Naive thymus-derived CD4-positive, alpha-beta T cell (primary cell): ENCODE measurements around the gene IGFL3. TPM values are rescaled to one million over a fixed set of nuclear protein-coding genes. Genes with fewer than 3 reads are reported as not detected.

Experiments
- ATAC-seq: fragments of 150-1000 bp; cut with Tn5 transposase; 2 replicates; pipeline ENCODE4 v1.10.0; 2021; ENCODE audit warnings: mild to moderate bottlenecking, moderate library complexity
- CTCF ChIA-PET: fragments of 350-600 bp; sonication (Branson Sonifier 250); formaldehyde crosslinking; loops from one replicate; lab custom pipeline; 2021; ENCODE audit warnings: antibody characterized with exemption; lab: Charles Lee
- POLR2A ChIA-PET: fragments of 350-600 bp; sonication (Branson Sonifier 250); formaldehyde crosslinking; loops from one replicate; lab custom pipeline; 2021; ENCODE audit warnings: antibody characterized with exemption, inconsistent platforms; lab: Charles Lee
- DNase-seq, 9 donors: peaks; one replicate each; pipeline versions ENCODE4 v3.0.0 to v3.0.0-alpha.2; 2020 to 2022; ENCODE audit warnings: mixed read lengths in 1 of 9
- H3K27ac ChIP-seq: one replicate; pipeline ENCODE4 v1.7.0; 2013; ENCODE audit warnings: mild to moderate bottlenecking, low read depth, low read length, moderate library complexity
- H3K27me3 ChIP-seq, 2 donors: one replicate each; pipeline ENCODE4 v1.7.0; 2013; ENCODE audit warnings: low read length in 2 of 2, mild to moderate bottlenecking in 2 of 2, moderate library complexity in 2 of 2; ENCODE audit not compliant: control insufficient read depth in 2 of 2, insufficient read depth in 2 of 2
- H3K36me3 ChIP-seq, 3 experiments: 1 replicate in 2 of 3; 2 replicates in 1 of 3; pipeline ENCODE4 v1.7.0; 2013; ENCODE audit warnings: low read length in 3 of 3, mild to moderate bottlenecking in 3 of 3, moderate library complexity in 1 of 3; ENCODE audit not compliant: insufficient read depth in 3 of 3, control insufficient read depth in 2 of 3
- H3K4me1 ChIP-seq, 2 donors: one replicate each; pipeline ENCODE4 v1.7.0; 2013; ENCODE audit warnings: low read length in 2 of 2, mild to moderate bottlenecking in 2 of 2, moderate library complexity in 1 of 2; ENCODE audit not compliant: control insufficient read depth in 2 of 2, insufficient read depth in 2 of 2
- H3K4me3 ChIP-seq: 2 replicates; pipeline ENCODE4 v1.7.0; 2013; ENCODE audit warnings: mild to moderate bottlenecking, low read length
- H3K9me3 ChIP-seq, 3 experiments: 1 replicate in 2 of 3; 2 replicates in 1 of 3; pipeline ENCODE4 v1.7.0; 2013; ENCODE audit warnings: low read length in 3 of 3; ENCODE audit not compliant: control insufficient read depth in 2 of 3
- H3K27ac Mint-ChIP-seq, 9 donors: one replicate each; pipeline ENCODE4 v1.8.0; 2020 to 2022; ENCODE audit warnings: mixed read lengths in 9 of 9, mild to moderate bottlenecking in 8 of 9, moderate library complexity in 5 of 9, inconsistent platforms in 2 of 9
- H3K27me3 Mint-ChIP-seq, 5 donors: one replicate each; pipeline ENCODE4 v1.8.0; 2021 to 2022; ENCODE audit warnings: mixed read lengths in 5 of 5, mild to moderate bottlenecking in 1 of 5
- H3K36me3 Mint-ChIP-seq, 5 donors: one replicate each; pipeline ENCODE4 v1.8.0; 2020 to 2022; ENCODE audit warnings: mixed read lengths in 5 of 5, mild to moderate bottlenecking in 3 of 5, inconsistent platforms in 1 of 5
- H3K4me1 Mint-ChIP-seq, 7 donors: one replicate each; pipeline ENCODE4 v1.8.0; 2020 to 2022; ENCODE audit warnings: mixed read lengths in 7 of 7, mild to moderate bottlenecking in 3 of 7, inconsistent platforms in 1 of 7
- H3K4me3 Mint-ChIP-seq, 10 donors: one replicate each; pipeline ENCODE4 v1.8.0; 2020 to 2022; ENCODE audit warnings: mild to moderate bottlenecking in 10 of 10, mixed read lengths in 10 of 10, moderate library complexity in 6 of 10, inconsistent platforms in 2 of 10
- H3K9me3 Mint-ChIP-seq, 11 donors: one replicate each; pipeline ENCODE4 v1.8.0; 2020 to 2022; ENCODE audit warnings: mixed read lengths in 11 of 11, mild to moderate bottlenecking in 4 of 11, inconsistent platforms in 1 of 11, moderate library complexity in 1 of 11
- intact Hi-C, 2 donors: fragments of 100-400 bp; cut with micrococcal nuclease; formaldehyde crosslinking; loops; one replicate each; pipeline ENCODE4 v1.15.1; 2023
- polyA plus RNA-seq, 2 donors: library from polyadenylated mRNA; unstranded; fragments of 300-500 nt; fragmentation: Illumina TruSeq; gene quantifications; one replicate each; pipeline ENCODE4 v1.2.3, GENCODE V29; 2021
- total RNA-seq, 6 experiments: library from RNA in 5 of 6; stranded (reverse) in 5 of 6; gene quantifications; 1 replicate in 5 of 6; 2 replicates in 1 of 6; pipeline ENCODE4 v1.2.3 and lab custom pipeline; 2021 to 2026

The IGFL3 gene
- total and polyA plus RNA-seq, 7 experiments from 2014 or later = not detected

DNA sequence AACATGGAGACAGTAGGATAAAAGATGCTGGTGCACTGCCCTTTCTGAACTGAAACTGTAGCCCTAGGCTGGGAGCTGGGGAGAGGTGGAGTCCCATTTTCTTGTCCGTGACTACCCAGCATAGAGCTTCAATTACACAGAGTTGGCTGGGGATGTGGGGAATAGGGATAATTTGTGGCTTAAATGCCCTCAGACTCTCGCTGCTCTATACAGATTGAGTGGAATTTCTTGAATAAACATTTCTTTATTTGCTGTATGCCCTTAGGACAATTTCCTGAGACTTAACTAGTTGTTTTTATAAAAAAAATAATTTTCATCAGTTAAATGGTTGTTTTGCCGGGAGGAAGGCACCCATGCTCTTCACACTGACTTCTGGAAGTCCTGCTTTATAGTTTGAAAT lies 30.7 kb upstream of the IGFL3 start:
- Histone ChIP-seq H3K4me3 (no peak overlapping the region), H3K36me3 (no peaks in the 10 kb centered on the region), H3K27me3 (no peaks in the 10 kb centered on the region), H3K4me1 (no peaks in the 10 kb centered on the region), H3K27ac (no peak overlapping the region), H3K9me3 (no peaks in the 10 kb centered on the region)
- Mint-ChIP-seq H3K9me3 (peaks cover 0 to 6% (median 0%) of the 10 kb centered on the region in 11 donors), H3K27ac (no peak overlapping the region), H3K4me3 (no peak overlapping the region), H3K4me1 (peaks cover 0 to under 1% (median 0%) of the 10 kb centered on the region in 7 donors), H3K27me3 (peaks cover 46 to 71% (median 62%) of the 10 kb centered on the region in 5 donors), H3K36me3 (no peaks in the 10 kb centered on the region)
- intact Hi-C loops = no loop called here
- ATAC-seq = no peak
- CTCF ChIA-PET = no interaction called here
- POLR2A ChIA-PET = no interaction called here
- DNase-seq = no peak

DNA sequence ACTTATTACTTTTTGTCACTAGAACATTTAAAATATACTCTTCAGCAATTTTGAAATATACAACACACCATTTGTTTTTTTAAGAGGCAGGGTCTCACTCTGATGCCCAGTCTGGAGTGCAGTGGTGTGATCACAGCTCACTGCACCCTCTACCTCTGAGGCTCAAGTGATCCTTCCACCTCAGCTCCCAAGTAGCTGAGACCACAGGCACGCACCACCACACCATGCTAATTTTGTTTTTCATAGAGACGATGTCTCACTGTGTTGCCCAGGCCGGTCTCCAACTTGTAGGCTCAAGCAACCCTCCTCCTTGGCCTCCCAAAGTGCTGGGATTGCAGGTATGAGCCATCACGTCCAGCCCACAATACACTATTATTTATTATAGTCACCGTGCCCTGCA lies 26.1 kb upstream of the IGFL3 start:
- ATAC-seq (no peak), DNase-seq (no peak)
- no peaks in the 10 kb centered on the region for H3K4me1 ChIP-seq
- Mint-ChIP-seq H3K4me1 (peaks cover 0 to 4% (median 0%) of the 10 kb centered on the region in 7 donors), H3K27me3 (peaks cover 41 to 72% (median 60%) of the 10 kb centered on the region in 5 donors), H3K9me3 (peaks cover 0 to 2% (median 0%) of the 10 kb centered on the region in 11 donors), H3K4me3 (no peak overlapping the region), H3K27ac (no peak overlapping the region), H3K36me3 (no peaks in the 10 kb centered on the region)
- H3K9me3 ChIP-seq = no peaks in the 10 kb centered on the region
- ChIA-PET POLR2A (no interaction called here), CTCF (no interaction called here)
- no peak overlapping the region for H3K27ac ChIP-seq
- no peak overlapping the region for H3K4me3 ChIP-seq
- no peaks in the 10 kb centered on the region for H3K27me3 ChIP-seq
- intact Hi-C loops = no loop called here
- H3K36me3 ChIP-seq = no peaks in the 10 kb centered on the region

DNA sequence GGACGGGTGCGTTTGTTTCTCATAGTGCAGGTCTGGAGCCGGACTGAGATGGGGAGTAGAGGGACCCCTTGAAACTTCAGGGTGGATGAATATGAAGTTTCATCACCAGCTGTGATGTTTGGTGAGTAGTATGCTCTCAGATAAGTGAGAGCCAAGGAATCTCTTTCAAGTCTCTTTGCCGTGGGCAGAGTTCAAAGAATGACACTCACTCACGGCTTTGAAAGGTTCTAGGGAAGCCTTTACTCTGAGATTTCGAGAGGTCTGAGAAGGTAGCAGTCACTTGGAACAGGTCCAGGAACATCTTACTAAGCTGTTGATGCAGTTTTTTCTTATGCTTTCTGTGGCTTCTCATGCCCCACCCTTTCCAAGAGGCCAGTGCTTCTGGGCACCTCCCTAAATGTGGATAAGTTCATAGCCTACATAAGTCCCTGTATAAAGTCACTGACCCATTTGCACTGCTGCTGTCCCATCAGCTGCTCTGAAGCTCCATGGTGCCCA lies 23.4 kb upstream of the IGFL3 start, which contains the start of gene IGFL2:
IGFL2 (plus strand) TSS at position 448 of the 498 bp plus-strand sequence; CDS start at position 489, 41 bp downstream.
- ATAC-seq (no peak), DNase-seq (no peak)
- Histone ChIP-seq H3K27ac (no peak within 1 kb of the TSS), H3K27me3 (no peaks in the 10 kb centered on the region), H3K36me3 (no peaks in the 10 kb centered on the region), H3K9me3 (no peaks in the 10 kb centered on the region), H3K4me1 (no peaks in the 10 kb centered on the region), H3K4me3 (no peak within 1 kb of the TSS)
- Mint-ChIP-seq H3K4me3 (no peak within 1 kb of the TSS), H3K9me3 (peaks cover 0 to 5% (median 0%) of the 10 kb centered on the region in 11 donors), H3K4me1 (peaks cover 0 to 4% (median 0%) of the 10 kb centered on the region in 7 donors), H3K27me3 (peaks cover 42 to 58% (median 52%) of the 10 kb centered on the region in 5 donors), H3K27ac (no peak within 1 kb of the TSS), H3K36me3 (no peaks in the 10 kb centered on the region)
- intact Hi-C loops = no loop called here
- ChIA-PET CTCF (no interaction called here), POLR2A (no interaction called here)

DNA sequence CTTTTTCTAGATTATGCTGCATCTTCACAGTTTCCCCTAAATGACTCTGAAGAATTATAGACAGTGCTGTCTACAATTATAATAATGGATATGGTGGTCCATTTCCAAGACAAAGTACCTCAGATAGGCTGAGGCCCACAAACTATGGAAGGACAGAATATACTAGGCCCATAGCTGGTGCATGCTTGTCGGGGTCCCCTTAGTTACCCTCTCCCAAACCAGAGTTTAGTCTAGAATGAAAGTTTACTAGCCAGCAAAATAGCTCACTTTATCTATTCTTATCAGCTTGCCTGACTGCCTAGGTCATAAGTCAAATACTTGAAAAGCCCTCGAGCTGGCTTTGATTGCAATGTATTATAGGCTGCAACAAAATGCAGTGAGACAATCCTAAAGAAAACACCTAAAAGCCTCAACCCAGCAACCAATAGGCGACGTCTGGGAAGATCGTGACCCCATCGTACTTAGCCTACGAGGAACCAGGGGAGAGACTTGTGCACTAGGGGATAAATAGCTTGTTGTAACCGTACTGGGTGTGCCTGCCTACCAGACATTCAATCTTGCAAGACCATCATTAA lies 22.8 kb upstream of the IGFL3 start:
- H3K9me3 Mint-ChIP-seq = peaks cover 0 to 5% (median 0%) of the 10 kb centered on the region in 11 donors
- POLR2A ChIA-PET = no interaction called here
- no peak overlapping the region for H3K27ac ChIP-seq

DNA sequence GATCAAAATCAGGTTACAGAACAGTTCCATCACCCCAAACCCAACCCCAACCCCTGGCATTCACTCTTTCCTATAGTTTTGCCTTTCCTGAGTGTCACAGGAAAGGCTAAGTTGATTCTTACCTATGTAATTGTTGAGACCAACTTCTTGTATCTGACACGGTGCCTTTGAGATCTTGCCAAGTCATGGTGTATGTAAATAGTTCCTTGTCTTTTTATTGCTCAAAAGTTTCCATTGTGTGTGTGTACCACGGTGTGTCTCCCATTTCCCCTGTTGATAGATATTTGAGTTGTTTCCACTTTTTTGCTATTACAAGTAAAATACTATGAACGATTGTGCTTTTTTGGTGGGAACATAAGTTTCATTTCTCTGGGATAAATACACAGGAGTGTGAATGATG lies 20.3 kb upstream of the IGFL3 start:
- H3K27me3 Mint-ChIP-seq = peaks cover 21 to 44% (median 34%) of the 10 kb centered on the region in 5 donors
- intact Hi-C loops = no loop called here
- peaks cover 0 to 5% (median 0%) of the 10 kb centered on the region in 11 donors for H3K9me3 Mint-ChIP-seq

More for the DNA sequence above, 22.8 kb upstream of the IGFL3 start:
- DNase-seq (no peak), ATAC-seq (no peak)
- no peak overlapping the region for H3K4me3 ChIP-seq
- no peak overlapping the region for H3K27ac Mint-ChIP-seq
- no peak overlapping the region for H3K4me3 Mint-ChIP-seq
- CTCF ChIA-PET = no interaction called here
- H3K27me3 Mint-ChIP-seq = peaks cover 39 to 52% (median 48%) of the 10 kb centered on the region in 5 donors
- no peaks in the 10 kb centered on the region for H3K36me3 Mint-ChIP-seq
- H3K27me3 ChIP-seq = no peaks in the 10 kb centered on the region
- intact Hi-C loops = no loop called here
- H3K4me1 ChIP-seq = no peaks in the 10 kb centered on the region
- no peaks in the 10 kb centered on the region for H3K9me3 ChIP-seq
- no peaks in the 10 kb centered on the region for H3K36me3 ChIP-seq
- H3K4me1 Mint-ChIP-seq = peaks cover 0 to 4% (median 0%) of the 10 kb centered on the region in 7 donors

DNA sequence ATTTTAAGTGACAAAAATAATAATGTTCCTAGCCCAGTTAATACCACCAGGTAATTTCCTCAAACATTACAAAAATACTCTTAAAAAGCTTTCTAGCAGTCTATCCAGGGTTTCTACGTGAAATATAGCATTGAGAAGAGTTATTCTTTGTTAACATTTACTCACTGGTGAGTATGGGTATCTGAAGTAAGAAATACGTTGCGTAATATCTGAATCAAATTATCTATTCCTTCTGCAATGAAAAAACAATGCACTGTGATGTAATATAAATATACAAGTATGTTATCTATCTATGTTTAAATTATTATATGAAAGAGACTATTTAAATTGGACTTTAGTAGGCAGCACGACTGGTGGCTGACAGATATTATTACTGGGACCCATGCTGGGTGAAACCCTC lies 17.8 kb upstream of the IGFL3 start:
- Mint-ChIP-seq H3K36me3 (no peaks in the 10 kb centered on the region), H3K27me3 (peaks cover 21 to 37% (median 26%) of the 10 kb centered on the region in 5 donors), H3K4me1 (no peaks in the 10 kb centered on the region), H3K27ac (no peak overlapping the region), H3K9me3 (peaks cover 0 to 5% (median 0%) of the 10 kb centered on the region in 11 donors), H3K4me3 (no peak overlapping the region)
- H3K36me3 ChIP-seq = no peaks in the 10 kb centered on the region
- POLR2A ChIA-PET = no interaction called here
- intact Hi-C loops = no loop called here
- H3K4me1 ChIP-seq = no peaks in the 10 kb centered on the region
- CTCF ChIA-PET = no interaction called here
- no peaks in the 10 kb centered on the region for H3K27me3 ChIP-seq
- no peak overlapping the region for H3K27ac ChIP-seq
- no peak for DNase-seq
- no peak overlapping the region for H3K4me3 ChIP-seq
- H3K9me3 ChIP-seq = no peaks in the 10 kb centered on the region
- no peak for ATAC-seq

More for the DNA sequence above, 20.3 kb upstream of the IGFL3 start:
- Mint-ChIP-seq H3K4me3 (no peak overlapping the region), H3K27ac (no peak overlapping the region), H3K4me1 (peaks cover 0 to 4% (median 0%) of the 10 kb centered on the region in 7 donors), H3K36me3 (no peaks in the 10 kb centered on the region)
- Histone ChIP-seq H3K36me3 (no peaks in the 10 kb centered on the region), H3K27me3 (no peaks in the 10 kb centered on the region), H3K27ac (no peak overlapping the region), H3K9me3 (no peaks in the 10 kb centered on the region), H3K4me3 (no peak overlapping the region), H3K4me1 (no peaks in the 10 kb centered on the region)
- no peak for DNase-seq
- POLR2A ChIA-PET = no interaction called here
- no peak for ATAC-seq
- CTCF ChIA-PET = no interaction called here

DNA sequence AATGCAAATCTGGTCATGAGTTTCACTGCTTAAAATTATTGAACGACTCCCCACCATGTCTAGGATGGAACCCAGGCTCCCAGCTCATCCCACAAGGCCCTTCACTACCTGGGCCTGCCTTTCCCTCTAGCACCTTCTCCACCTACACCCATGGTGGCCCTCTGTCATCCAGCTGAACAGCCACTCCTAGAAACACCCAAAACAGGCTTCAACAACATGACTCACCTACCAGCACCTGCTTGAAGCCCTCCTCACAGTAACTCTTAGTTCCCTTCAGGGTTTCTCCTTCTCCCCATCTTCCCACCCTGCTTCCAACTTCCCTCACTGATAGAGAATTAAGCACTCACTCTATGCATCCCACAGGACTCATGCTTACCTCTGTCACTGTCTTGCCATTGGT lies 16.9 kb upstream of the IGFL3 start:
- no peaks in the 10 kb centered on the region for H3K36me3 Mint-ChIP-seq
- no peaks in the 10 kb centered on the region for H3K27me3 ChIP-seq
- no peak overlapping the region for H3K27ac Mint-ChIP-seq
- ChIA-PET POLR2A (no interaction called here), CTCF (no interaction called here)
- no peaks in the 10 kb centered on the region for H3K4me1 ChIP-seq
- no peak overlapping the region for H3K4me3 Mint-ChIP-seq
- peaks cover 21 to 35% (median 22%) of the 10 kb centered on the region in 5 donors for H3K27me3 Mint-ChIP-seq
- no peak overlapping the region for H3K27ac ChIP-seq
- H3K4me1 Mint-ChIP-seq = no peaks in the 10 kb centered on the region
- intact Hi-C loops = no loop called here
- H3K9me3 Mint-ChIP-seq = peaks cover 0 to 5% (median 0%) of the 10 kb centered on the region in 11 donors
- H3K4me3 ChIP-seq = no peak overlapping the region
- DNase-seq (no peak), ATAC-seq (no peak)
- no peaks in the 10 kb centered on the region for H3K36me3 ChIP-seq
- H3K9me3 ChIP-seq = no peaks in the 10 kb centered on the region
